MM.1S (cell line): Measurements from ENCODE around the gene KIAA1958.
"Not testable (repeated sequence)": the region's sequence is repeated elsewhere in the genome, so short reads cannot be mapped to it uniquely, and the experiment has no call there.

ENCODE experiments used
- DNase-seq: peaks from one replicate; pipeline ENCODE4 v3.0.0-alpha.2; 2015
- H2AFZ ChIP-seq: fragments of 300-600 bp; sonication (generic); 2 replicates; pipeline ENCODE4 v1.6.0; 2016; ENCODE audit warnings: antibody characterized with exemption, low read length
- H3F3A ChIP-seq: fragments of 300-600 bp; sonication (generic); 2 replicates; pipeline ENCODE4 v1.6.1; 2016; ENCODE audit warnings: mild to moderate bottlenecking, antibody characterized with exemption, low read length, moderate library complexity, mixed read lengths; ENCODE audit not compliant: insufficient read depth
- H3K27ac ChIP-seq: fragments of 300-600 bp; sonication (generic); 2 replicates; pipeline ENCODE4 v1.5.1; 2016; ENCODE audit warnings: mild to moderate bottlenecking, low read length
- H3K27me3 ChIP-seq: fragments of 300-600 bp; sonication (generic); replicated peaks from 2 replicates; pipeline ENCODE4 v1.6.0; 2016; ENCODE audit warnings: low read length; ENCODE audit not compliant: insufficient read depth
- H3K36me3 ChIP-seq: fragments of 300-600 bp; sonication (generic); replicated peaks from 2 replicates; pipeline ENCODE4 v1.6.1; 2016; ENCODE audit warnings: mild to moderate bottlenecking, low read length, mixed read lengths; ENCODE audit not compliant: insufficient read depth
- H3K4me1 ChIP-seq: fragments of 300-600 bp; sonication (generic); 2 replicates; pipeline ENCODE4 v1.6.1; 2016; ENCODE audit warnings: low read length, mixed read lengths
- H3K4me2 ChIP-seq: fragments of 300-600 bp; sonication (generic); 2 replicates; pipeline ENCODE4 v1.6.0; 2016; ENCODE audit warnings: low read depth, low read length
- H3K4me3 ChIP-seq: fragments of 300-600 bp; sonication (generic); 2 replicates; pipeline ENCODE4 v1.5.1; 2016; ENCODE audit warnings: low read length, mixed read lengths
- H3K79me2 ChIP-seq: fragments of 300-600 bp; sonication (generic); 2 replicates; pipeline ENCODE4 v1.6.1; 2016; ENCODE audit warnings: mixed run types, low read length, mixed read lengths
- H3K9ac ChIP-seq: fragments of 300-600 bp; sonication (generic); 2 replicates; pipeline ENCODE4 v1.6.1; 2016; ENCODE audit warnings: low read length, mixed read lengths
- H3K9me2 ChIP-seq: fragments of 300-600 bp; sonication (generic); replicated peaks from 2 replicates; pipeline ENCODE4 v1.6.1; 2016; ENCODE audit warnings: mild to moderate bottlenecking, low read length, mixed read lengths; ENCODE audit not compliant: insufficient read depth
- H3K9me3 ChIP-seq: fragments of 300-600 bp; sonication (generic); replicated peaks from 2 replicates; pipeline ENCODE4 v1.6.1; 2016; ENCODE audit warnings: mild to moderate bottlenecking, low read length, mixed read lengths; ENCODE audit not compliant: insufficient read depth
- H4K20me1 ChIP-seq: fragments of 300-600 bp; sonication (generic); 2 replicates; pipeline ENCODE4 v1.6.1; 2016; ENCODE audit warnings: mild to moderate bottlenecking, low read length, moderate library complexity, mixed read lengths; ENCODE audit not compliant: insufficient read depth
- CTCF ChIP-seq: fragments of 300-600 bp; sonication (generic); IDR thresholded peaks from 2 replicates; pipeline ENCODE4 v1.5.1; 2016; ENCODE audit warnings: antibody characterized with exemption, low read length, mixed read lengths
- EZH2 ChIP-seq: fragments of 300-600 bp; sonication (generic); optimal IDR thresholded peaks from 2 replicates; pipeline ENCODE3; 2017; ENCODE audit warnings: low read depth, mild to moderate bottlenecking, antibody characterized with exemption, low read length, mixed read lengths
- EZH2phosphoT487 ChIP-seq: fragments of 300-600 bp; sonication (generic); IDR thresholded peaks from 2 replicates; pipeline ENCODE4 v1.6.1; 2018; ENCODE audit warnings: antibody characterized with exemption, low read length

The KIAA1958 gene

GRCh38 chr9:112582371-112583262 lies 96.0 kb downstream of the KIAA1958 start:
- Histone ChIP-seq H3K4me1 (no peaks in the 10 kb centered on the region), H3F3A (no peaks in the 10 kb centered on the region), H3K9ac (no peak overlapping the region), H2AFZ (no peak overlapping the region), H3K27me3 (no peaks in the 10 kb centered on the region), H3K9me3 (no peaks in the 10 kb centered on the region), H3K79me2 (no peaks in the 10 kb centered on the region), H3K4me3 (no peak overlapping the region), H3K9me2 (no peaks in the 10 kb centered on the region), H3K27ac (no peak overlapping the region), H3K4me2 (no peak overlapping the region), H3K36me3 (no peaks in the 10 kb centered on the region), H4K20me1 (no peaks in the 10 kb centered on the region)
- DNase-seq, result no peak
- TF ChIP-seq EZH2, result no peak

GRCh38 chr9:112586599-112587155 lies 100.0 kb downstream of the KIAA1958 start:
- H3K9me3 ChIP-seq, result no peaks in the 10 kb centered on the region
- no peak overlapping the region for H3K27ac ChIP-seq
- no peak for TF ChIP-seq EZH2
- no peak for TF ChIP-seq CTCF
- no peak for TF ChIP-seq EZH2phosphoT487
- H3F3A ChIP-seq, result no peaks in the 10 kb centered on the region
- no peaks in the 10 kb centered on the region for H3K9me2 ChIP-seq
- H4K20me1 ChIP-seq, result no peaks in the 10 kb centered on the region
- H3K9ac ChIP-seq, result no peak overlapping the region
- H2AFZ ChIP-seq, result no peak overlapping the region
- H3K36me3 ChIP-seq, result no peaks in the 10 kb centered on the region
- no peaks in the 10 kb centered on the region for H3K27me3 ChIP-seq
- DNase-seq, result no peak
- no peak overlapping the region for H3K4me3 ChIP-seq
- H3K4me1 ChIP-seq, result no peaks in the 10 kb centered on the region
- no peak overlapping the region for H3K4me2 ChIP-seq
- no peaks in the 10 kb centered on the region for H3K79me2 ChIP-seq

- not testable (repeated sequence) for H3K9me3 ChIP-seq, H3K9me2 ChIP-seq, H4K20me1 ChIP-seq, H2AFZ ChIP-seq, H3K36me3 ChIP-seq, H3K27me3 ChIP-seq, H3K4me1 ChIP-seq, H3K79me2 ChIP-seq, H3K4me2 ChIP-seq, H3F3A ChIP-seq, H3K27ac ChIP-seq, DNase-seq, H3K4me3 ChIP-seq, H3K9ac ChIP-seq
Observed at GRCh38 chr9:112591875-112592274, 105.2 kb downstream of the KIAA1958 start.

GRCh38 chr9:112599732-112600131 lies 113.1 kb downstream of the KIAA1958 start:
- Histone ChIP-seq H4K20me1 (no peaks in the 10 kb centered on the region), H3K9me3 (no peaks in the 10 kb centered on the region), H3K27ac (no peak overlapping the region), H3K4me1 (no peaks in the 10 kb centered on the region), H3K4me3 (no peak overlapping the region), H3F3A (no peaks in the 10 kb centered on the region), H3K4me2 (no peak overlapping the region), H2AFZ (no peak overlapping the region), H3K36me3 (no peaks in the 10 kb centered on the region), H3K27me3 (no peaks in the 10 kb centered on the region), H3K9ac (no peak overlapping the region), H3K9me2 (no peaks in the 10 kb centered on the region), H3K79me2 (no peaks in the 10 kb centered on the region)
- DNase-seq, result no peak
- TF ChIP-seq EZH2phosphoT487 (no peak), CTCF (no peak)
